Measurements from ENCODE around the gene ATP7B. TPM values are rescaled to one million over a fixed set of nuclear protein-coding genes. Genes with fewer than 3 reads are reported as not detected.
"Not testable (repeated sequence)": the region's sequence is repeated elsewhere in the genome, so short reads cannot be mapped to it uniquely, and the experiment has no call there.

The ATP7B gene
- total and polyA plus RNA-seq, 12 donors = 0.80 to 5.6 (median 2.9) TPM

DNA sequence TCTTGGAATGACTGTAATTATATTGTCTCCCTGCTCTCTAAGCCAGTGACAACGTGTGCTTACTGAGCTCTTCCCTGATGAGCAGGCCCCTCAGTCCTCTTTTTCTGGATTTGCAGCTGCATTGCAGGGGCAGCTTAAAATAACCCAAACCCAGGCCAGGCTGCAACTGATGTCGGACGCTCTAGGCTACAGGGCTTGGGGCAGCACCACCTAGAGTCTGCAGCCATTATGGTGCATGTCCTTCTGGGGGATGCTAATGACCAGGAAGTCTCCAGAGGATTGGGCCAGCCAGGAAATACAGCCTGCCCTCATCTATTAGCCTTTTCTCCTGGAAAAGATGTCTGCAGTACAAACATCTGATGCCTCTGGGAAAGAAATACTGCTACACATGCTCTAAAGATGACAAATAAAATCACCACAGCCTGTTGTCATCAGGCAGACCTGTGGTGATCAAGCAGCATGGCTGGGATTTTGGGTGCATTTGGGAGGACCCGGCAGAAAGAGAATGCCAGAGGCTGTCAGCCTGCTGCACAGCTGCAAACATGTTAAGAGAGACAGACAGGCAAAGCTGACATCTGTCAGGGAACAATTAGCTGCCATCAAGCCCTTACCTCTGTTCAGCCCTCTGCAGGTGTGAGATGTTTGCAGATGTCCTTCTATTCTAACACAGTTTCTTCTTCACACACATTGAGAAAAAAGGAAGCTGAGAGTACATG is 97.7 kb downstream of the ATP7B start:
- H3K4me3 ChIP-seq = no peak overlapping the region
- H3K27ac ChIP-seq = no peak overlapping the region
- H3K9me3 ChIP-seq (replicated peaks in 1 of 3) = no peaks in the 10 kb centered on the region
- no peaks in the 10 kb centered on the region for H3K27me3 ChIP-seq
- TF ChIP-seq POLR2A (IDR thresholded peaks at IDR 0.05) = no peak
- TF ChIP-seq, protein P1, sequence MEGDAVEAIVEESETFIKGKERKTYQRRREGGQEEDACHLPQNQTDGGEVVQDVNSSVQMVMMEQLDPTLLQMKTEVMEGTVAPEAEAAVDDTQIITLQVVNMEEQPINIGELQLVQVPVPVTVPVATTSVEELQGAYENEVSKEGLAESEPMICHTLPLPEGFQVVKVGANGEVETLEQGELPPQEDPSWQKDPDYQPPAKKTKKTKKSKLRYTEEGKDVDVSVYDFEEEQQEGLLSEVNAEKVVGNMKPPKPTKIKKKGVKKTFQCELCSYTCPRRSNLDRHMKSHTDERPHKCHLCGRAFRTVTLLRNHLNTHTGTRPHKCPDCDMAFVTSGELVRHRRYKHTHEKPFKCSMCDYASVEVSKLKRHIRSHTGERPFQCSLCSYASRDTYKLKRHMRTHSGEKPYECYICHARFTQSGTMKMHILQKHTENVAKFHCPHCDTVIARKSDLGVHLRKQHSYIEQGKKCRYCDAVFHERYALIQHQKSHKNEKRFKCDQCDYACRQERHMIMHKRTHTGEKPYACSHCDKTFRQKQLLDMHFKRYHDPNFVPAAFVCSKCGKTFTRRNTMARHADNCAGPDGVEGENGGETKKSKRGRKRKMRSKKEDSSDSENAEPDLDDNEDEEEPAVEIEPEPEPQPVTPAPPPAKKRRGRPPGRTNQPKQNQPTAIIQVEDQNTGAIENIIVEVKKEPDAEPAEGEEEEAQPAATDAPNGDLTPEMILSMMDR (IDR thresholded peaks at IDR 0.05) = no peak
- intact Hi-C loops (cut with DNase I) = no loop called here
- WGBS, 4 donors = 70 to 79% (median 76%) methylated on average over 4 of the region's 4 CpGs
- H3K36me3 ChIP-seq (replicated peaks in 1 of 2) = no peaks in the 10 kb centered on the region
- DNase-seq = no peak
- H3K4me1 ChIP-seq (replicated peaks in 1 of 2) = no peaks in the 10 kb centered on the region

- Histone ChIP-seq H3K27ac (no peak overlapping the region), H3K9me3 (replicated peaks in 1 of 3) (no peaks in the 10 kb centered on the region), H3K4me1 (replicated peaks in 1 of 2) (no peaks in the 10 kb centered on the region), H3K36me3 (replicated peaks in 1 of 2) (no peaks in the 10 kb centered on the region), H3K4me3 (no peak overlapping the region), H3K27me3 (no peaks in the 10 kb centered on the region)
- 72 to 74% (median 72%) methylated on average over 11 of the region's 11 CpGs for WGBS, 4 donors
- intact Hi-C loops (cut with DNase I) = no loop called here
- no peak for DNase-seq
- TF ChIP-seq POLR2A (IDR thresholded peaks at IDR 0.05) = no peak
- TF ChIP-seq, protein P1 (IDR thresholded peaks at IDR 0.05) = no peak
Measured at GRCh38 chr13:51912511-51913225, 98.6 kb downstream of the ATP7B start.

DNA sequence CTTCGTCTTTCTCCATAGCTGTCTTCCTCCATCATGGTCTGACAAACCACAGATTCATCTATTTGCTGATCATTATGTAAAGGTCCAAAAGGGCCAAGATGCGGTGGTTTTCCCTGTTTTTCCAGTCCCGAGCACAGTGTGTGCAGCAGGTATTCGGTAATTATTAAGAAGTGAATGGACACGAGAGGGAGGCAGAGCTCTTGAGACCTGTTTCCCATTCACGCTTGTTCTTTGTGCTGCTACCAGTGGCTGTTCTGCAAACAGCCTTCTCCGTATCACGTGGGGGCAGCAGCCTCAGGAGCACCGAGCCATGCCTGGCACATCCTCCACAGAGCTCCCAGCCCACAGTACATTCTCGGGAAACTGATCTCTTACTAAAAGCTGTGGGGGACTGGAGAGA is 99.2 kb downstream of the ATP7B start:
- no peaks in the 10 kb centered on the region for H3K4me1 ChIP-seq (replicated peaks in 1 of 2)
- TF ChIP-seq, protein P1 (IDR thresholded peaks at IDR 0.05) = no peak
- TF ChIP-seq POLR2A (IDR thresholded peaks at IDR 0.05) = no peak
- H3K36me3 ChIP-seq (replicated peaks in 1 of 2) = no peaks in the 10 kb centered on the region
- no peak overlapping the region for H3K27ac ChIP-seq
- DNase-seq = no peak
- H3K27me3 ChIP-seq = no peaks in the 10 kb centered on the region
- intact Hi-C loops (cut with DNase I) = no loop called here
- 72 to 78% (median 74%) methylated on average over 10 of the region's 10 CpGs for WGBS, 4 donors
- no peak overlapping the region for H3K4me3 ChIP-seq
- H3K9me3 ChIP-seq (replicated peaks in 1 of 3) = no peaks in the 10 kb centered on the region

DNA sequence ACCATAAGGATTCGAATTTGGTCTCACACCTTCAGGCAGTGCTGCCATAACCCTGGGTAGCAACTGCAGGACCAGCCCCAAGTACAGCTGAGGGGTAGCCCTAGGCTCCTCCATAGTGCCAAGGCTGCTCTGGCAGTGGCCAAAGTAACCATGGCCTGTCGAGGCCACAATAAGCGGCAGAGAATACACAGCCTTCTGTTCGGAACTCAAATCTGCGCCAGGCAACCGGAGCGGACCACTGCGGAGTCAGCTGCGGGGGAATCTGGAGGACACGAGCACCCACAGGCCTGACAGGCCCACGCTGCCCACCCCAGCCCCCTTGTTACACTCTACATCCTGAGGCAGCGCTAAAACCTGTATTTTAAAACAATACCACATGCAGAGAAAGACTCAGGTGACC is 100.7 kb downstream of the ATP7B start:
- no peak for DNase-seq
- no peak for TF ChIP-seq POLR2A (IDR thresholded peaks at IDR 0.05)
- TF ChIP-seq, protein P1 (IDR thresholded peaks at IDR 0.05) = no peak
- Histone ChIP-seq H3K9me3 (replicated peaks in 1 of 3) (no peaks in the 10 kb centered on the region), H3K27ac (no peak overlapping the region), H3K4me3 (no peak overlapping the region), H3K4me1 (replicated peaks in 1 of 2) (peaks cover 0 to 10% of the 10 kb centered on the region in 2 donors), H3K27me3 (no peaks in the 10 kb centered on the region), H3K36me3 (replicated peaks in 1 of 2) (no peaks in the 10 kb centered on the region)
- intact Hi-C loops (cut with DNase I) = no loop called here
- WGBS, 4 donors = 90 to 95% (median 93%) methylated on average over 12 of the region's 12 CpGs

- H3K4me3 ChIP-seq; H3K27ac ChIP-seq; DNase-seq; H3K4me1 ChIP-seq (replicated peaks in 1 of 2); intact Hi-C loops (cut with DNase I); H3K9me3 ChIP-seq (replicated peaks in 1 of 3); H3K27me3 ChIP-seq; H3K36me3 ChIP-seq (replicated peaks in 1 of 2): not testable (repeated sequence)
- 78 to 89% (median 85%) methylated on average over 5 of the region's 5 CpGs for WGBS, 4 donors
Measured at GRCh38 chr13:51909265-51909664, 102.0 kb downstream of the ATP7B start.
